ENCODE measurements around the gene TCEAL1.

Gene TCEAL1

DNA sequence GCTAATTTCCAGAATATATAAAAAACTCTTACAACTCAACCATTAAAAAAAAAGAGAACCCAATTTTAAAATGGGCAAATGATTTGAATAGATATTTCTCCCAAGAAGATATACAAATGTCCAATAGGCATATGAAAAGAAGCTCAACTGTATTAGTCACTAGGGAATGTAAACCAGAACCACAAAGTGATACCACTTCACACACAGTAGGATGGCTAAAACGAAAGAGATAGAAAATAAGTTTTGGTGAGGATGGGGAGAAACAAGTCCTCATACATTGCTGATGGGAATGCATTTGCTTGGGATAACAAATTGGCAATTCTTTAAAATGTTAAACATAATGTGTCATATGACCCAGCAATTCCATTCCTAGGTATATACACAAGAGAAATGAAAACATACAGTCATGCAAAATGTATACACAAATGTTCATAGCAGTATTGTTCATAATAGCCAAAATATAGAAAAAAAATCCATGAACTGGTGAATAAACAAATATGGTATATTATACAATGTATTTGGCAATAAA lies 15.3 kb upstream of the TCEAL1 start:
- Histone ChIP-seq H3K4me3 (ENCODE audit: low read depth, low read length, poor library complexity, severe bottlenecking) (no peak overlapping the region), H4K20me1 (ENCODE audit: insufficient read depth, low read length) (no peaks in the 10 kb centered on the region), H3K4me1 (ENCODE audit: insufficient read depth, low read length, severe bottlenecking) (no peaks in the 10 kb centered on the region), H3K79me2 (ENCODE audit: insufficient read depth, low read length) (no peaks in the 10 kb centered on the region), H3K9me2 (ENCODE audit: low read depth, low read length) (no peaks in the 10 kb centered on the region), H2AFZ (ENCODE audit: low read length) (no peak overlapping the region), H3K27ac (ENCODE audit: low read depth, low read length, poor library complexity, severe bottlenecking) (no peak overlapping the region), H3K9me3 (ENCODE audit: low read length) (no peaks in the 10 kb centered on the region), H3K27me3 (ENCODE audit: insufficient read depth, low read length) (no peaks in the 10 kb centered on the region), H3F3A (ENCODE audit: insufficient read depth, low read length) (no peaks in the 10 kb centered on the region), H3K4me2 (ENCODE audit: low read length) (no peak overlapping the region), H3K36me3 (ENCODE audit: insufficient read depth, low read length) (no peaks in the 10 kb centered on the region), H3K9ac (ENCODE audit: low read length) (no peak overlapping the region)
- TF ChIP-seq, protein P1, sequence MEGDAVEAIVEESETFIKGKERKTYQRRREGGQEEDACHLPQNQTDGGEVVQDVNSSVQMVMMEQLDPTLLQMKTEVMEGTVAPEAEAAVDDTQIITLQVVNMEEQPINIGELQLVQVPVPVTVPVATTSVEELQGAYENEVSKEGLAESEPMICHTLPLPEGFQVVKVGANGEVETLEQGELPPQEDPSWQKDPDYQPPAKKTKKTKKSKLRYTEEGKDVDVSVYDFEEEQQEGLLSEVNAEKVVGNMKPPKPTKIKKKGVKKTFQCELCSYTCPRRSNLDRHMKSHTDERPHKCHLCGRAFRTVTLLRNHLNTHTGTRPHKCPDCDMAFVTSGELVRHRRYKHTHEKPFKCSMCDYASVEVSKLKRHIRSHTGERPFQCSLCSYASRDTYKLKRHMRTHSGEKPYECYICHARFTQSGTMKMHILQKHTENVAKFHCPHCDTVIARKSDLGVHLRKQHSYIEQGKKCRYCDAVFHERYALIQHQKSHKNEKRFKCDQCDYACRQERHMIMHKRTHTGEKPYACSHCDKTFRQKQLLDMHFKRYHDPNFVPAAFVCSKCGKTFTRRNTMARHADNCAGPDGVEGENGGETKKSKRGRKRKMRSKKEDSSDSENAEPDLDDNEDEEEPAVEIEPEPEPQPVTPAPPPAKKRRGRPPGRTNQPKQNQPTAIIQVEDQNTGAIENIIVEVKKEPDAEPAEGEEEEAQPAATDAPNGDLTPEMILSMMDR (IDR thresholded peaks at IDR 0.05; ENCODE audit: low read length) = no peak
- TF ChIP-seq EZH2 (IDR thresholded peaks at IDR 0.05; ENCODE audit: borderline replicate concordance, low read length) = no peak

DNA sequence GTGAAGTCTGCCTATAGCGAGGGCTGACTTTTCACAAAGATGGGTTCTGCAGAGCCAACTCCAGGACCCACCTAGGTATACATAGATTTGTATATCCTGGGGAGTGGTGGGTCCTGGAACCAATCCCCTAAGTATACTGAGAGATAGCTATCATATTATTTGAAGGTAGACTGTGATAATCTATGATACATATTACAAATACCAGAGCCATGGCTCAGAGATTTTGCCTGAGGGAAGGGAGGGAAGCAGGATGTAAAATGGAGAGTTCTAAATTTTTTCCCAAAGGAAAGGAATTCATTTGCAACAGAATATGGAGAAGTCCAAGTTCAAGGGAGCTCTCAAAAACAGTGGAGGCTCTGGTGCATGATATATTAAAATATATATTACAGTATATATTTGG lies 13.8 kb upstream of the TCEAL1 start:
- Histone ChIP-seq H3K4me1 (ENCODE audit: insufficient read depth, low read length, severe bottlenecking) (no peaks in the 10 kb centered on the region), H3K4me2 (ENCODE audit: low read length) (no peak overlapping the region), H4K20me1 (ENCODE audit: insufficient read depth, low read length) (no peaks in the 10 kb centered on the region), H2AFZ (ENCODE audit: low read length) (no peak overlapping the region), H3K9me2 (ENCODE audit: low read depth, low read length) (no peaks in the 10 kb centered on the region), H3K79me2 (ENCODE audit: insufficient read depth, low read length) (no peaks in the 10 kb centered on the region), H3K9ac (ENCODE audit: low read length) (no peak overlapping the region), H3K27me3 (ENCODE audit: insufficient read depth, low read length) (no peaks in the 10 kb centered on the region), H3K4me3 (ENCODE audit: low read depth, low read length, poor library complexity, severe bottlenecking) (no peak overlapping the region), H3K27ac (ENCODE audit: low read depth, low read length, poor library complexity, severe bottlenecking) (no peak overlapping the region), H3K9me3 (ENCODE audit: low read length) (no peaks in the 10 kb centered on the region), H3K36me3 (ENCODE audit: insufficient read depth, low read length) (no peaks in the 10 kb centered on the region), H3F3A (ENCODE audit: insufficient read depth, low read length) (no peaks in the 10 kb centered on the region)
- TF ChIP-seq EZH2 (IDR thresholded peaks at IDR 0.05; ENCODE audit: borderline replicate concordance, low read length) = no peak
- TF ChIP-seq, protein P1 (IDR thresholded peaks at IDR 0.05; ENCODE audit: low read length) = no peak

DNA sequence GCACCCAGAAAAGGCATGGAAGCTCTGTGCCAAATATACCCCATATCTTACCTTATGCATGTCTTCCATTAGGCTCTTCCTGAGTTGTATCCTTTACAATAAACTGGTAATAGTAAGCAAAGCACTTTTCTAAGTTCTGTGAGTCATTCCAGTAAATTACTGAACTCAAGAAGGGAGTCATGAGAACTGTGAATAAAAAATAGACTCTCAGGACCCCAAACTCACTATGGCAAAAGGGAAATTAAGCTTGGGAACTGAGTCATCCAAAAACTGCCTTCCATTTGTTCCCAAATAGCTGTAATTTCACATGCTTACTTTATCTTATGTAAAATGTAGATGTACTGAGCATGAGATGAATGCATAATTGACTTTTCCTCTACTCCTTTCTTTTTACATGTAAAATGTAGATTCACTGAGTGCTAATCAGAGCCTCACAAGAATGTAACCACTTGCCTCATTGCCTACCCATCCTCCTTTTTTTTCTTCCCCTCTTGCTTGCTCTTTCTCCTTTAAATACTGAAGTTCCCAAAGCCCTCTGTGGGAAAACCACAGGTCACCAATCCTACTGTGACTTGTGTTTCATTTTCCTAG lies 12.9 kb upstream of the TCEAL1 start:
- H3K4me3 ChIP-seq (ENCODE audit: low read depth, low read length, poor library complexity, severe bottlenecking) = no peak overlapping the region
- no peak overlapping the region for H3K9ac ChIP-seq (ENCODE audit: low read length)
- H3K27me3 ChIP-seq (ENCODE audit: insufficient read depth, low read length) = no peaks in the 10 kb centered on the region
- H3K9me3 ChIP-seq (ENCODE audit: low read length) = no peaks in the 10 kb centered on the region
- no peaks in the 10 kb centered on the region for H3F3A ChIP-seq (ENCODE audit: insufficient read depth, low read length)
- no peaks in the 10 kb centered on the region for H3K79me2 ChIP-seq (ENCODE audit: insufficient read depth, low read length)
- TF ChIP-seq, protein P1 (IDR thresholded peaks at IDR 0.05; ENCODE audit: low read length) = no peak
- TF ChIP-seq EZH2 (IDR thresholded peaks at IDR 0.05; ENCODE audit: borderline replicate concordance, low read length) = no peak
- no peaks in the 10 kb centered on the region for H3K9me2 ChIP-seq (ENCODE audit: low read depth, low read length)
- H3K27ac ChIP-seq (ENCODE audit: low read depth, low read length, poor library complexity, severe bottlenecking) = no peak overlapping the region
- H3K36me3 ChIP-seq (ENCODE audit: insufficient read depth, low read length) = no peaks in the 10 kb centered on the region
- H4K20me1 ChIP-seq (ENCODE audit: insufficient read depth, low read length) = no peaks in the 10 kb centered on the region
- no peak overlapping the region for H2AFZ ChIP-seq (ENCODE audit: low read length)
- H3K4me2 ChIP-seq (ENCODE audit: low read length) = no peak overlapping the region
- H3K4me1 ChIP-seq (ENCODE audit: insufficient read depth, low read length, severe bottlenecking) = no peaks in the 10 kb centered on the region

All from OCI-LY1 (cell line).